A673 (cell line): Measurements from ENCODE around the gene L3MBTL3. TPM values are rescaled to one million over a fixed set of nuclear protein-coding genes. Genes with fewer than 3 reads are reported as not detected.
A peak's percentile ranks its signal among the peaks of the same experiment; 100 is the strongest.

Source experiments
- BruUV-seq: library from RNA; stranded (reverse); fragments of 400-500 nt; replicated peaks from 2 replicates; lab custom pipeline; 2021; lab: Mats Ljungman, UMichigan
- CTCF ChIA-PET: fragments of 300-600 bp; sonication (Branson Sonifier 250); formaldehyde crosslinking; loops from one replicate; lab custom pipeline; 2022; ENCODE audit warnings: antibody characterized with exemption; lab: Charles Lee
- POLR2A ChIA-PET: fragments of 300-600 bp; sonication (Branson Sonifier 250); formaldehyde crosslinking; loops from one replicate; lab custom pipeline; 2022; ENCODE audit warnings: antibody characterized with exemption; ENCODE audit not compliant: low non-redundant PET; lab: Charles Lee
- DNase-seq: peaks from one replicate; pipeline ENCODE4 v3.0.0-alpha.2; 2015; ENCODE audit warnings: low spot score
- H3K27ac ChIP-seq: fragments of 200-600 bp; sonication (generic); 2 replicates; pipeline ENCODE4 v1.5.1; 2016; ENCODE audit warnings: mixed run types, low read depth, mild to moderate bottlenecking, mixed read lengths, antibody characterized with exemption, low read length; ENCODE audit not compliant: poor library complexity, severe bottlenecking
- H3K27me3 ChIP-seq: fragments of 200-600 bp; sonication (generic); replicated peaks from 2 replicates; pipeline ENCODE4 v1.6.1; 2017; ENCODE audit warnings: mixed run types, low read depth, mild to moderate bottlenecking, mixed read lengths, antibody characterized with exemption, low read length; ENCODE audit not compliant: insufficient read depth, poor library complexity
- H3K36me3 ChIP-seq: fragments of 200-600 bp; sonication (generic); 2 replicates; pipeline ENCODE4 v1.6.1; 2016; ENCODE audit warnings: mixed run types, mild to moderate bottlenecking, mixed read lengths, antibody characterized with exemption, low read length; ENCODE audit not compliant: insufficient read depth, poor library complexity, severe bottlenecking
- H3K4me1 ChIP-seq: fragments of 200-600 bp; sonication (generic); 2 replicates; pipeline ENCODE4 v1.6.1; 2017; ENCODE audit warnings: mixed run types, mild to moderate bottlenecking, mixed read lengths, antibody characterized with exemption, low read length; ENCODE audit not compliant: insufficient read depth, poor library complexity, severe bottlenecking
- H3K4me3 ChIP-seq: fragments of 200-600 bp; sonication (generic); 2 replicates; pipeline ENCODE4 v1.5.1; 2016; ENCODE audit warnings: low read depth, mixed run types, mild to moderate bottlenecking, mixed read lengths, low read length; ENCODE audit not compliant: poor library complexity, severe bottlenecking
- H3K9me3 ChIP-seq: fragments of 200-600 bp; sonication (generic); 2 replicates; pipeline ENCODE4 v1.6.1; 2016; ENCODE audit warnings: mixed run types, low read depth, mild to moderate bottlenecking, mixed read lengths, antibody characterized with exemption, low read length; ENCODE audit not compliant: poor library complexity, severe bottlenecking
- EZH2 ChIP-seq: fragments of 200-600 bp; sonication (generic); IDR thresholded peaks from 2 replicates; pipeline ENCODE4 v1.6.1; 2017; ENCODE audit warnings: borderline replicate concordance, low read depth, mild to moderate bottlenecking, mixed read lengths, antibody characterized with exemption, low read length; ENCODE audit not compliant: poor library complexity, severe bottlenecking
- intact Hi-C: fragments of 100-400 bp; cut with micrococcal nuclease; formaldehyde crosslinking; loops from one replicate; pipeline ENCODE4 v1.10.0; 2022; ENCODE audit not compliant: unreplicated experiment
- total RNA-seq: library from RNA; stranded (reverse); gene quantifications from 2 replicates; pipeline ENCODE4 v1.2.3, GENCODE V29; 2021
- TF ChIP-seq, protein P1 (sequence below): fragments of 300-800, 200-600 bp; sonication (generic); conservative IDR thresholded peaks from 2 replicates; pipeline ENCODE4 v1.5.1; 2017; ENCODE audit warnings: low read depth, mild to moderate bottlenecking, antibody characterized with exemption, low read length, moderate library complexity, mixed read lengths

L3MBTL3 gene
- total RNA-seq, 1 experiment from 2014 or later, result 40.8 TPM

DNA sequence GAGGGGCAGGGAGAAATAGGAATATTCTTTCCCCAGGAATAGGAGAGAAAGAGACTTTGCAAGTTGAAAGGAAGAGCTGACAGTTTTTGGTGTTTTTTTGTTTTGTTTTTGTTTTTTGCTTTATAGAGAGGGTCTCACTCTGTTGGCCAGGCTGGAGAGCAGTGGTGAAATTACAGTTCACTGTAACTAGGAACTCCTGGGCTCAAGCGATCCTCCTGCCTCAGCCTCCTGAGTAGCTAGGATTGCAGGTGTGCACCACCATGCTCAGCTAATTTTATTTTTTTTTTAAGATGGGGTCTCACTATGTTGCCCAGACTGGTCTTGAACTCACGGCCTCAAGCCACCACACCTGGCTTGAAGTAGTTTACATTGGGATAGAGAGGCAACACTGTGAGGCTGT, 8.0 kb upstream of the L3MBTL3 start:
- H3K36me3 ChIP-seq, result no peaks in the 10 kb centered on the region
- H3K4me1 ChIP-seq, result no peaks in the 10 kb centered on the region
- TF ChIP-seq, protein P1, sequence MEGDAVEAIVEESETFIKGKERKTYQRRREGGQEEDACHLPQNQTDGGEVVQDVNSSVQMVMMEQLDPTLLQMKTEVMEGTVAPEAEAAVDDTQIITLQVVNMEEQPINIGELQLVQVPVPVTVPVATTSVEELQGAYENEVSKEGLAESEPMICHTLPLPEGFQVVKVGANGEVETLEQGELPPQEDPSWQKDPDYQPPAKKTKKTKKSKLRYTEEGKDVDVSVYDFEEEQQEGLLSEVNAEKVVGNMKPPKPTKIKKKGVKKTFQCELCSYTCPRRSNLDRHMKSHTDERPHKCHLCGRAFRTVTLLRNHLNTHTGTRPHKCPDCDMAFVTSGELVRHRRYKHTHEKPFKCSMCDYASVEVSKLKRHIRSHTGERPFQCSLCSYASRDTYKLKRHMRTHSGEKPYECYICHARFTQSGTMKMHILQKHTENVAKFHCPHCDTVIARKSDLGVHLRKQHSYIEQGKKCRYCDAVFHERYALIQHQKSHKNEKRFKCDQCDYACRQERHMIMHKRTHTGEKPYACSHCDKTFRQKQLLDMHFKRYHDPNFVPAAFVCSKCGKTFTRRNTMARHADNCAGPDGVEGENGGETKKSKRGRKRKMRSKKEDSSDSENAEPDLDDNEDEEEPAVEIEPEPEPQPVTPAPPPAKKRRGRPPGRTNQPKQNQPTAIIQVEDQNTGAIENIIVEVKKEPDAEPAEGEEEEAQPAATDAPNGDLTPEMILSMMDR, result no peak
- TF ChIP-seq EZH2, result no peak
- no peaks in the 10 kb centered on the region for H3K27me3 ChIP-seq
- intact Hi-C loops, result no loop called here
- no peak overlapping the region for H3K27ac ChIP-seq
- no TSS peak for BruUV-seq
- DNase-seq, result no peak
- ChIA-PET POLR2A (no interaction called here), CTCF (no interaction called here)
- H3K4me3 ChIP-seq, result no peak overlapping the region
- no peaks in the 10 kb centered on the region for H3K9me3 ChIP-seq

GRCh38 chr6:130012728-130013127, 5.7 kb upstream of the L3MBTL3 start:
- ChIA-PET CTCF (no interaction called here), POLR2A (no interaction called here)
- no peak overlapping the region for H3K4me3 ChIP-seq
- no TSS peak for BruUV-seq
- H3K27ac ChIP-seq, result no peak overlapping the region
- no peaks in the 10 kb centered on the region for H3K27me3 ChIP-seq
- TF ChIP-seq, protein P1, result no peak
- no peak for TF ChIP-seq EZH2
- no peak for DNase-seq
- intact Hi-C loops, result no loop called here
- H3K36me3 ChIP-seq, result no peaks in the 10 kb centered on the region
- peaks cover 2% of the 10 kb centered on the region for H3K4me1 ChIP-seq
- H3K9me3 ChIP-seq, result no peaks in the 10 kb centered on the region

DNA sequence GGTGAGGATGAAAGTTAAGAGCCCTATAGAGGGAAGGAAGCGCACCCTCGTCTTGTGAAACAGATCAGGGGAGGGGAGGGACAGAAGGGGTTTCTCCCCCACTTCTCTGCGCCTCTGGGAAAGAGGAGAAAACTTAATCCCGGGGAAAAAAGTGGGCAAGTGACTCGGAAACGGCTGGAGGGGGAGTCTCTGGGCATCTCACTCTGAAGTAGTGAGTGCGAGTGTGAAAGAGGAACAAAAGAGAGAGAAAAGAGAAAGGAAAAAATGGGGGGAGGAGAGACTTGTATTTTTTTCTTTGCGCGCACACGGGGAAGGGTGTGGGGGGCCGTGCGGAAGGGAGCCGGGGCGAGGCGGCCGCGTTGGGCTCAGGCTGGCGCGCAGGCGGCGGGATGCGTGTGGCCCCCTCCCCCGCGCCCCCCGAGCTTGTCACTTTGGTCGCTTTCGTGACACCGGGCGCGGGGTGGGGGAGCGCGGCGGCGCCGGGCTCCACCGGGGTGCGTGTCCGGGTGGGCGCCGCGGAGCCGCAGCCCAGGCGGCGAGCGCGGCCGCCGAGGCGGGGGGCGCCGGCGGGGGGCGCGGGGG, 454 bp downstream of the L3MBTL3 start:
- BruUV-seq, result no TSS peak
- Histone ChIP-seq H3K4me1 (peaks cover 13% of the 10 kb centered on the region), H3K27me3 (no peaks in the 10 kb centered on the region), H3K36me3 (no peaks in the 10 kb centered on the region), H3K9me3 (no peaks in the 10 kb centered on the region), H3K4me3 (peak overlapping the region; percentile 72), H3K27ac (peak overlapping the region; percentile 74)
- intact Hi-C loops, result loop anchor here (5.0 kb wide), 1 partner anchor 127 kb away; no protein-coding TSS in a partner anchor
- CTCF ChIA-PET, result no interaction called here
- TF ChIP-seq EZH2, result no peak
- TF ChIP-seq, protein P1, result no peak
- DNase-seq, result no peak
- POLR2A ChIA-PET, result no interaction called here
